Fibroblast of skin of back (primary cell): ENCODE measurements around the gene OGT.
"Not testable (repeated sequence)": the region's sequence is repeated elsewhere in the genome, so short reads cannot be mapped to it uniquely, and the experiment has no call there.

Source experiments
- DNase-seq: peaks from one replicate; pipeline ENCODE4 v3.0.0-alpha.2; 2013

The OGT gene

GRCh38 chrX:71540801-71541200 lies 7.9 kb downstream of the OGT start:
- no peak for DNase-seq

- DNase-seq, result peak; percentile 88
Measured at GRCh38 chrX:71541210-71542022, 8.5 kb downstream of the OGT start.

- peak; percentile 64 for DNase-seq
Measured at GRCh38 chrX:71542411-71542810, 9.5 kb downstream of the OGT start.

DNA sequence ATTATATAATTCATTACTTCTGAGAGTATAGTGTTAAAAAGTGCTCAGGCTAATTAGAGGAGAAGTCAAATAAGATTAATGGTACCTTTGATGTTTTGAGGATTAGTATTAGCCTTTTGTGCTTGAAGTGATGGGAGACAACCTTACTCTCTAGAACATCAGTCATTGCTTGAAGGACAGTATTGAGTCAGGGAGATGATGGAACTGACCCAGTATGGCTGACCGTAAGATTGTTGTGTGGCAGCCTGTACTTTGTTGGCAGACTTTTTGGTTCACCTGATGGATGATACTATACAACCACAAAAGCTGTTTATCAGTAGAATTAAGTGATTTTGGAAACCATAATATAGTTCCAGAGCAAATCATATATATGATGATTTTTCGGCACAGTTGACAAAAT lies 9.9 kb downstream of the OGT start:
- no peak for DNase-seq

GRCh38 chrX:71543316-71543715 lies 10.4 kb downstream of the OGT start:
- peak; percentile 89 for DNase-seq

GRCh38 chrX:71545364-71545763 lies 12.5 kb downstream of the OGT start:
- no peak for DNase-seq

GRCh38 chrX:71546879-71547278 lies 14.0 kb downstream of the OGT start:
- DNase-seq, result no peak

- no peak for DNase-seq
Measured at GRCh38 chrX:71547339-71547738, 14.4 kb downstream of the OGT start.

GRCh38 chrX:71549986-71550385 lies 17.1 kb downstream of the OGT start:
- no peak for DNase-seq

DNA sequence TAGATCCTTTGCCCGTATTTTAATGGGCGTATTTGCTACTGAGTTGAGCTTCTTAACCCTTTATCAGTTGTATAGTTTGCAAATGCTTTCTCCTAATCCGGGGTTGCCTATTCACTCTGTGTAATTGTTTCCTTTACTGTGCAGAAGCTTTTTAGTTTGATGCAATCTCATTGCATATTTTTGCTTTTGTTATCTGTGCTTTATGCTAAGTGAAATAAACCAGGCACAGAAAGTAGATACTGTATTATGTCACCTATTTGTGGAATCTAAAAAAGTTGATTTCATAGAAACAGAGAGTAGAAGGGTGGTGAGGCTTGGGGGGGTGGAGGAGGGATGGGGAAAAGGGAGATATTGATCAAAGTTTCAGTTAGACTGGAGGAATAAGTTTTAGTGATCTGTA lies 17.7 kb downstream of the OGT start:
- DNase-seq, result no peak

GRCh38 chrX:71556036-71556435 lies 23.1 kb downstream of the OGT start:
- DNase-seq, result no peak

DNA sequence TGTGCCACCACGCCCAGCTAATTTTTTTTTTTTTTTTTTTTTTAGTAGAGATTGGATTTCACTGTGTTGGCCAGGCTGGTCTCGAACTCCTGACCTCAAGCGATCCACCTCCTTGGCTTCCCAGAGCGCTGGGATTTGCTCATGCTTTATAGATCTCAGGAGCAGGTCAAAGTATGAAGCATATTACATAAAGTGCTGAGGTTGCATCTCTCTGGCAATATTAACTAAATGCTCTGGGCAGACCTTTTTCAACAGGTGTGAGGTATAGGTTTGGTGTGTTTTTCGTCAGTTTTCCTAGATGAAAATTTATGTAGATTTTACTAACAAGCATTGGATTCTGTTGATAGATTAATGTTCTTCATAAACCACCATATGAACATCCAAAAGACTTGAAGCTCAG lies 26.0 kb downstream of the OGT start:
- no peak for DNase-seq

DNA sequence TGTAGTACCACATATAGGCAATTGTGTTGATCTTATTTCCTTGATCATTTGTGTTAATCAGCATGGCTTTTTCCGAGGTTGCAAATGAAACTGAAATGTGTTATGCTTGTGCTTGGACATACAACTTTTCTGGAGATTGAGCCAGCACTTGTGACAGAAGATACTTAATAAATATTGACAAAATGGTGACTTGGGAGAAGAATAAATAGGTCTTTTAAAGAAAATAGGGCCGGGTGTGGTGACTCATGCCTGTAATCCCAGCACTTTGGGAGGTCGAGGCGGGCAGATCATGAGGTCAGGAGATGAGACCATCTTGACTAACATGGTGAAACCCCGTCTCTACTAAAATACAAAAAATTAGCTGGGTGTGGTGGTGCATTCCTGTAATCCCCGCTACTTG lies 26.9 kb downstream of the OGT start:
- DNase-seq, result not testable (repeated sequence)

GRCh38 chrX:71563921-71564320 lies 31.0 kb downstream of the OGT start:
- DNase-seq, result no peak

GRCh38 chrX:71565474-71566041 lies 32.7 kb downstream of the OGT start:
- DNase-seq, result no peak

DNA sequence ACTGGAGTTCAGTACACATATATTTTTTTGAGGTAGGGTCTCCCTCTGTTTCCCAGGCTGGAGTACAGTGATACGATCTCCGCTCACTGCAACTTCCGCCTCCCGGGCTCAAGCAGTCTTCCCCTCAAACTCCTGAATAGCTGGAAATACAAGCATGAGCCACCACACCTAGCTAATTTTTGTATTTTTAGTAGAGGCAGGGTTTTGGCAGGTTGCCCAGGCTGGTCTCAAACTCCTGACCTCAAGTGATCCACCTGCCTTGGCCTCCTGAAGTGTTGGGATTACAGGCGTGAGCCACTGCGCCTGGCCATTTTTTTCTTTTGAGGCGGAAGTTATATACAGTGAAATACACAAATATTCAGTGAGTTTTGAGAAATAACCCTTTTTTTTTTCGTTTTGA lies 38.5 kb downstream of the OGT start:
- DNase-seq, result not testable (repeated sequence)

DNA sequence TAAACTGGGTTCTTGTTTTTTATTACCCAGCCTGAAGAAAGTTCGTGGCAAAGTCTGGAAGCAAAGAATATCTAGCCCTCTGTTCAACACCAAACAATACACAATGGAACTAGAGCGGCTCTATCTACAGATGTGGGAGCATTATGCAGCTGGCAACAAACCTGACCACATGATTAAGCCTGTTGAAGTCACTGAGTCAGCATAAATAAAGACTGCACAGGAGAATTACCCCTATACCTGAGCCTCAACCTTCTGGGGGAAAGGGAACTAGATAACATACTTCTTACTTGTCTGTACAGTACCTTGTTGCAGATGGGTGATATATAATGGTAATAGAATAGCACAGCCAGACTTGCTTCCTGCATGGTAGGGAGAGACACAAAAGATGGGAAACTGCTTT lies 40.7 kb downstream of the OGT start:
- no peak for DNase-seq

GRCh38 chrX:71577682-71578081 lies 44.8 kb downstream of the OGT start:
- DNase-seq, result no peak

DNA sequence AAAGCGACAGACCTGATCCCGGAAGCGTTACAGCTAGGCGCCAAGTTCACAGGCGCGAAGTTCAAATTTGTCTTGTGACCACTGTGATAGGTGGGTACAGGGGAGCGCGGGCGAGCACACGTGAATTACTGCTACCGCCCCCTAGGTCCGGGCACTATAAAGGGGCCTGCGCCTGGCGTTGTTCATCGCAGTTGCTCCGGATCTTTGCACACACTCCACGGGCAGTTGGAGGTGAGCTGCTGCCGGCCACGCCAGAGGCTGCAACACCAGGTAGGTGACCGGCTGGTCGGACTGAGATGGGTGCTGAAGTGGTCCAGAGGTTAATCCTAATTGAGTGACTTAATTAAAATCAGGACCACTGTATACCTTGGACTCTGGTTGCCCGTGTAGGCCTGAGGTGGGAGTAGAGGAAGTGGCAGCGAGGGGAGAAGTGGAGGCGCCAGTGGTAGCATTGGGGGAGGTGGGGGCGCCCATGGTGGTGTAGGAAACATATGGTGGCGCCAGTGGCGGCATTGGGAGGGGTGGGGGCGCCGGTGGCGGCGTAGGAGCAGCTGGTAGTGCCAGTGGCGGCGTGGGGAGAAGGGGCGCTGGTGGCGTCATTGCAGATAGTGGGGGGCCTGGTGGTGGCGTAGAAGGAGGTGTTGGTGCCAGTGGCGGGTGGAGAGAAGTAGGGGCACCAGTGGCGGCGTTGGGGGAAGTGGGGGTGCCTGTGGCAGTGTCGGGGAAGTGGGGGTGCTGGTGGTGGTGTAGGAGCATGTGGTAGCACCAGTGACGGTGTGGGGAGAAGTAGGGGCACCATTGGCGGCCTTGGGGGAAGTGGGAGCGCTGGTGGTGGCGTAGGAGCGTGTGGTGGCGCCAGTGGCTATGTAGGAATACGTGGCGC lies 45.6 kb downstream of the OGT start, which contains the start of gene GCNA:
GCNA (plus strand) TSS at position 185 of the 883 bp plus-strand sequence. CDS start 2,385 bp downstream, outside the sequence.
- no peak for DNase-seq

DNA sequence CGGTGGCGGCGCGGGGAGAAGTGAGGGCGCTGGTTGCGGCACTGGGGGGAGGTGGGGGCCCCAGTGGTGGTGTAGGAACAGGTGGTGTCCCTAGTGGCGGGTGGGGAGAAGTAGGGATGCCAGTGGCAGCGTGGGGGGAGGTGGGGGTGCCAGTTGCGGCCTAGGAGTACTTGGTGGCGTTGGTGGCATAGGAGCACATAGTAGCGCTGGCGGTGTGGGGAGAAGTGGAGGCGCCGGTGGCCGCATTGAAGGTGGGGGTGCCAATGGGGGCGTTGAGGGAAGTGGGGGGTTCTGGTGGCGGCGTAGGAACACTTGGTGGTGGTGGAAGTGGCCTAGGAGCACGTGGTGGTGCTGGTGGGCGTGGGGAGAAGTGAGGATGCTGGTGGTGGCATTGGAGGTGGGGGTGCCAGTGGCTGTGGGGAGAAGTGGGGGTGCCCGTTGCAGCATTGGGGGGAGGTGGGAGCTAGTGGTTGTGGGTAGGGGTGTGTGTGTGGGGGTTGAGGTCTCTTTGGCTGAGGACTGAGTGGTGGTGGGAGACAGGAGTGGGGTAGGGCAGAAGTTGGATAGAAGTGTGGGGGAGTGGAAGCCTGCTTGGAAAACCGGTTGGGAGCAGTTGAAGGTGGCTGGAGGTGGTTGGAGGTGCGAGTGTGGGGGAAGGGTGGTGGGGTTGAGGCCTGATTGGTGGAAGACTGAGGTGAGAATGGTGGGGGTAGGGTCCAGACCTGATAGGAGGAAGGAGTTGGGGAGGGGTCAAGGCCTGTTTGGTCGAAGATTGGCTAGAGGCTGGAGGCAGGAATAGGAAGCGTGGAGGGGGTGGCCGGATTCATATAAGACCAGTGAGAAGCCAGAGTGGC lies 46.5 kb downstream of the OGT start:
- no peak for DNase-seq

- DNase-seq, result no peak
Measured at GRCh38 chrX:71579990-71580380, 47.1 kb downstream of the OGT start.

DNA sequence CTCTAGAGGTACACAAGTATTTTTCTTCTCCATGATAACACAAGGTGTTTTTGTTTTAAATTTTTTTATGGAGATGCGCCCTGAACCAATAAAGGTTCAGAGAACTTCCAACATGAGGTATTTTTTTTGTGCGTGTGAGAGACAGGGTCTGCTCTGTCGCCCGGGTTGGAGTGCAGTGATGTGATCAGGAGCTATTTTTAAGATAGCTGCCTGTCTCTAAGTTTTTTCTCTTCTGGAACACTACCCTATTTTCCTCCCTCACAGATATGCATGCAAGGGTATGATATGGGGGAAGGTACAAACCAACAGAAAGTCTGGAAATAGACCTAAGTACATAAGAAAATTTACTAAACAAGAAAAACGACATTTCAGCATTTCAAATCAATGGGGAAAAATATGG lies 48.3 kb downstream of the OGT start:
- DNase-seq, result no peak
